GM19372 (cell line): ENCODE measurements around the gene PPFIBP2.

Source experiments
- ATAC-seq: cut with Tn5 transposase; IDR thresholded peaks from one replicate; pipeline ENCODE4 v1.9.1; 2021; ENCODE audit warnings: mild to moderate bottlenecking, low read depth, moderate library complexity; ENCODE audit not compliant: unreplicated experiment

The PPFIBP2 gene

GRCh38 chr11:7546324-7546791 lies 32.6 kb downstream of the PPFIBP2 start:
- no peak for ATAC-seq

GRCh38 chr11:7547687-7548086 lies 33.9 kb downstream of the PPFIBP2 start:
- no peak for ATAC-seq

- no peak for ATAC-seq
Observed at GRCh38 chr11:7548659-7549274, 35.0 kb downstream of the PPFIBP2 start.

GRCh38 chr11:7549681-7550080 lies 35.9 kb downstream of the PPFIBP2 start:
- ATAC-seq: no peak

- ATAC-seq: no peak
Observed at GRCh38 chr11:7551571-7551970, 37.8 kb downstream of the PPFIBP2 start.

- ATAC-seq: no peak
Observed at GRCh38 chr11:7552666-7553065, 38.9 kb downstream of the PPFIBP2 start.

GRCh38 chr11:7555052-7555699 lies 41.4 kb downstream of the PPFIBP2 start:
- ATAC-seq: no peak

GRCh38 chr11:7558046-7558445 lies 44.2 kb downstream of the PPFIBP2 start:
- no peak for ATAC-seq

- no peak for ATAC-seq
Observed at GRCh38 chr11:7559398-7560283, 45.8 kb downstream of the PPFIBP2 start.

- no peak for ATAC-seq
Observed at GRCh38 chr11:7561562-7561961, 47.8 kb downstream of the PPFIBP2 start.

- ATAC-seq: no peak
Observed at GRCh38 chr11:7563281-7563680, 49.5 kb downstream of the PPFIBP2 start.

- no peak for ATAC-seq
Observed at GRCh38 chr11:7564803-7565202, 51.0 kb downstream of the PPFIBP2 start.

- ATAC-seq: no peak
Observed at GRCh38 chr11:7567311-7567710, 53.5 kb downstream of the PPFIBP2 start.

- no peak for ATAC-seq
Observed at GRCh38 chr11:7569044-7569443, 55.2 kb downstream of the PPFIBP2 start.

- ATAC-seq: no peak
Observed at GRCh38 chr11:7570241-7570640, 56.4 kb downstream of the PPFIBP2 start.

GRCh38 chr11:7570938-7571521 lies 57.2 kb downstream of the PPFIBP2 start:
- ATAC-seq: no peak

- no peak for ATAC-seq
Observed at GRCh38 chr11:7571640-7572000, 57.8 kb downstream of the PPFIBP2 start.

- no peak for ATAC-seq
Observed at GRCh38 chr11:7572001-7572712, 58.4 kb downstream of the PPFIBP2 start.

GRCh38 chr11:7573193-7573557 lies 59.4 kb downstream of the PPFIBP2 start:
- no peak for ATAC-seq

GRCh38 chr11:7573558-7574296 lies 59.9 kb downstream of the PPFIBP2 start:
- no peak for ATAC-seq
